ENCODE data around the gene ZNF536. TPM values are rescaled to one million over a fixed set of nuclear protein-coding genes. Genes with fewer than 3 reads are reported as not detected.

Gene ZNF536
- total RNA-seq, 1 experiment from 2014 or later: not detected

- no peak overlapping the region for H2BK12ac ChIP-seq (ENCODE audit: insufficient read length, low read depth, low read length)
- TF ChIP-seq CTCF (conservative IDR thresholded peaks at IDR 0.05): no peak
- H3T11ph ChIP-seq (ENCODE audit: low read length): no peak overlapping the region
- no peak for DNase-seq
- H3K4me3 Mint-ChIP-seq: no peak overlapping the region
- no peak overlapping the region for H2BK120ac ChIP-seq (ENCODE audit: low read depth, low read length, poor library complexity, severe bottlenecking)
- no peak overlapping the region for H4K8ac ChIP-seq (replicated peaks; ENCODE audit: insufficient read length, low read depth, low read length)
- H2BK5ac ChIP-seq (ENCODE audit: insufficient read length, low read length): no peak overlapping the region
- H3K4me2 ChIP-seq (ENCODE audit: insufficient read depth, insufficient read length, low read length): no peak overlapping the region
- H3K9me3 ChIP-seq (ENCODE audit: control insufficient read depth, low read depth, low read length): no peaks in the 10 kb centered on the region
- H3K36me3 Mint-ChIP-seq (ENCODE audit: insufficient read depth in 1 of 3, low read depth in 3 of 3): 0 out of 7 replicates have a peak, but pooled peaks cover 0 to 1% (median 0%) of the 10 kb centered on the region in 3 experiments
- no peaks in the 10 kb centered on the region; a peak in 2 of 5 replicates for H3K9me3 Mint-ChIP-seq
- peaks cover 13 to 19% of the 10 kb centered on the region in 2 experiments for H3K4me1 Mint-ChIP-seq
- no peak overlapping the region for H4K91ac ChIP-seq (ENCODE audit: insufficient read length, low read depth, low read length)
- no peaks in the 10 kb centered on the region for H3K79me1 ChIP-seq (ENCODE audit: insufficient read depth, low read depth, low read length, poor library complexity, severe bottlenecking)
- H4K20me1 ChIP-seq (ENCODE audit: control insufficient read depth, insufficient read depth, insufficient read length): no peaks in the 10 kb centered on the region
- no peak overlapping the region for H3K27ac ChIP-seq (ENCODE audit: insufficient read length, low read depth, low read length)
- no peak overlapping the region for H2AK5ac ChIP-seq (ENCODE audit: insufficient read length, low read length)
- no peak overlapping the region for H3K56ac ChIP-seq (ENCODE audit: insufficient read length, low read depth, low read length)
- no CpG with 5 or more reads among the region's 3 CpGs for WGBS (ENCODE audit: extremely low coverage, insufficient read length, low lambda C conversion rate)
- no peak overlapping the region for H3K27ac Mint-ChIP-seq
- H2BK15ac ChIP-seq (ENCODE audit: low read depth, low read length): no peak overlapping the region
- H3K4ac ChIP-seq (ENCODE audit: low read depth, low read length): no peak overlapping the region
- H3K79me2 ChIP-seq (ENCODE audit: insufficient read depth, low read length): no peaks in the 10 kb centered on the region
- no peak overlapping the region for H2BK20ac ChIP-seq (ENCODE audit: low read depth, low read length, poor library complexity, severe bottlenecking)
- peaks cover 4% of the 10 kb centered on the region; the same call in 1 of the 2 replicates for H3K4me1 ChIP-seq (ENCODE audit: insufficient read depth, low read length)
- no peaks in the 10 kb centered on the region for H3K23me2 ChIP-seq (ENCODE audit: insufficient read length, low read depth, low read length, poor library complexity, severe bottlenecking)
- no peak overlapping the region for H3K18ac ChIP-seq (ENCODE audit: insufficient read length, low read depth, low read length)
- no peaks in the 10 kb centered on the region for H3K27me3 ChIP-seq (ENCODE audit: insufficient read depth, low read length)
- peaks cover 2% of the 10 kb centered on the region; the same call in 1 of the 2 replicates for H3K27me3 Mint-ChIP-seq (ENCODE audit: low read depth)
- no peak overlapping the region for H4K5ac ChIP-seq (ENCODE audit: insufficient read length, low read depth, low read length)
- H3K9ac ChIP-seq (ENCODE audit: extremely low read depth, insufficient read length, low read length): no peak overlapping the region
- no peak overlapping the region for H2AFZ ChIP-seq (ENCODE audit: low read length)
- H3K14ac ChIP-seq (ENCODE audit: insufficient read depth, low read length): no peak overlapping the region
- H3K23ac ChIP-seq (ENCODE audit: insufficient read length, low read depth, low read length): no peak overlapping the region
Measured at GRCh38 chr19:30358319-30358718, 13.9 kb upstream of the ZNF536 start.

Measured in H9 (cell line).